ENCODE data around the gene CCDC110. TPM values are rescaled to one million over a fixed set of nuclear protein-coding genes. Genes with fewer than 3 reads are reported as not detected.

Gene CCDC110
- total RNA-seq, 1 experiment from 2014 or later, result 2.1 TPM

- TF ChIP-seq TEAD4 (CRISPR knock-in tag; IDR thresholded peaks at IDR 0.05), result no peak
- TF ChIP-seq MYBL2 (CRISPR knock-in tag; IDR thresholded peaks at IDR 0.05), result no peak
- TF ChIP-seq ATF6 (CRISPR knock-in tag; IDR thresholded peaks at IDR 0.05), result no peak
- TF ChIP-seq ARID4B (CRISPR knock-in tag; IDR thresholded peaks at IDR 0.05; ENCODE audit: borderline replicate concordance), result no peak
- TF ChIP-seq ZNF317 (CRISPR knock-in tag; IDR thresholded peaks at IDR 0.05; ENCODE audit: borderline replicate concordance, low read depth), result no peak
- TF ChIP-seq, protein P1, sequence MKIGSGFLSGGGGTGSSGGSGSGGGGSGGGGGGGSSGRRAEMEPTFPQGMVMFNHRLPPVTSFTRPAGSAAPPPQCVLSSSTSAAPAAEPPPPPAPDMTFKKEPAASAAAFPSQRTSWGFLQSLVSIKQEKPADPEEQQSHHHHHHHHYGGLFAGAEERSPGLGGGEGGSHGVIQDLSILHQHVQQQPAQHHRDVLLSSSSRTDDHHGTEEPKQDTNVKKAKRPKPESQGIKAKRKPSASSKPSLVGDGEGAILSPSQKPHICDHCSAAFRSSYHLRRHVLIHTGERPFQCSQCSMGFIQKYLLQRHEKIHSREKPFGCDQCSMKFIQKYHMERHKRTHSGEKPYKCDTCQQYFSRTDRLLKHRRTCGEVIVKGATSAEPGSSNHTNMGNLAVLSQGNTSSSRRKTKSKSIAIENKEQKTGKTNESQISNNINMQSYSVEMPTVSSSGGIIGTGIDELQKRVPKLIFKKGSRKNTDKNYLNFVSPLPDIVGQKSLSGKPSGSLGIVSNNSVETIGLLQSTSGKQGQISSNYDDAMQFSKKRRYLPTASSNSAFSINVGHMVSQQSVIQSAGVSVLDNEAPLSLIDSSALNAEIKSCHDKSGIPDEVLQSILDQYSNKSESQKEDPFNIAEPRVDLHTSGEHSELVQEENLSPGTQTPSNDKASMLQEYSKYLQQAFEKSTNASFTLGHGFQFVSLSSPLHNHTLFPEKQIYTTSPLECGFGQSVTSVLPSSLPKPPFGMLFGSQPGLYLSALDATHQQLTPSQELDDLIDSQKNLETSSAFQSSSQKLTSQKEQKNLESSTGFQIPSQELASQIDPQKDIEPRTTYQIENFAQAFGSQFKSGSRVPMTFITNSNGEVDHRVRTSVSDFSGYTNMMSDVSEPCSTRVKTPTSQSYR (CRISPR knock-in tag; IDR thresholded peaks at IDR 0.05), result no peak
- no peak for TF ChIP-seq ZNF219 (CRISPR knock-in tag; IDR thresholded peaks at IDR 0.05; ENCODE audit: borderline replicate concordance)
- no peak for TF ChIP-seq TCF7 (CRISPR knock-in tag; IDR thresholded peaks at IDR 0.05; ENCODE audit: low read depth)
- TF ChIP-seq ZBTB21 (CRISPR knock-in tag; IDR thresholded peaks at IDR 0.05; ENCODE audit: borderline replicate concordance), result no peak
- TF ChIP-seq PRRX2 (CRISPR knock-in tag; IDR thresholded peaks at IDR 0.05), result no peak
- no peak for TF ChIP-seq ZNF416 (CRISPR knock-in tag; IDR thresholded peaks at IDR 0.05)
- no peak for TF ChIP-seq IRF2 (CRISPR knock-in tag; IDR thresholded peaks at IDR 0.05; ENCODE audit: borderline replicate concordance, low read depth)
- TF ChIP-seq FOXJ3 (CRISPR knock-in tag; IDR thresholded peaks at IDR 0.05; ENCODE audit: borderline replicate concordance), result no peak
- no peak for TF ChIP-seq HMGXB4 (CRISPR knock-in tag; IDR thresholded peaks at IDR 0.05)
- TF ChIP-seq, protein P2, sequence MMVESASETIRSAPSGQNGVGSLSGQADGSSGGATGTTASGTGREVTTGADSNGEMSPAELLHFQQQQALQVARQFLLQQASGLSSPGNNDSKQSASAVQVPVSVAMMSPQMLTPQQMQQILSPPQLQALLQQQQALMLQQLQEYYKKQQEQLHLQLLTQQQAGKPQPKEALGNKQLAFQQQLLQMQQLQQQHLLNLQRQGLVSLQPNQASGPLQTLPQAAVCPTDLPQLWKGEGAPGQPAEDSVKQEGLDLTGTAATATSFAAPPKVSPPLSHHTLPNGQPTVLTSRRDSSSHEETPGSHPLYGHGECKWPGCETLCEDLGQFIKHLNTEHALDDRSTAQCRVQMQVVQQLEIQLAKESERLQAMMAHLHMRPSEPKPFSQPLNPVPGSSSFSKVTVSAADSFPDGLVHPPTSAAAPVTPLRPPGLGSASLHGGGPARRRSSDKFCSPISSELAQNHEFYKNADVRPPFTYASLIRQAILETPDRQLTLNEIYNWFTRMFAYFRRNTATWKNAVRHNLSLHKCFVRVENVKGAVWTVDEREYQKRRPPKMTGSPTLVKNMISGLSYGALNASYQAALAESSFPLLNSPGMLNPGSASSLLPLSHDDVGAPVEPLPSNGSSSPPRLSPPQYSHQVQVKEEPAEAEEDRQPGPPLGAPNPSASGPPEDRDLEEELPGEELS (CRISPR knock-in tag; IDR thresholded peaks at IDR 0.05), result no peak
- TF ChIP-seq ZMAT4 (CRISPR knock-in tag; IDR thresholded peaks at IDR 0.05), result no peak
- no peak for TF ChIP-seq MLX (CRISPR knock-in tag; IDR thresholded peaks at IDR 0.05)
- no peak for TF ChIP-seq RORB (CRISPR knock-in tag; IDR thresholded peaks at IDR 0.05)
- no peak for TF ChIP-seq NFATC4 (CRISPR knock-in tag; IDR thresholded peaks at IDR 0.05)
- no peak for TF ChIP-seq NR3C1 (CRISPR knock-in tag; conservative IDR thresholded peaks at IDR 0.05; ENCODE audit: low read depth)
- H3K27me3 Mint-ChIP-seq (ENCODE audit: low read depth), result no peaks in the 10 kb centered on the region
- CTCF ChIA-PET, result interaction anchor here (0.9 kb wide), 1 partner anchor 80 kb away, joined by 5 read pairs; no protein-coding TSS in a partner anchor
- H3K27ac Mint-ChIP-seq, result no peak overlapping the region
- no peaks in the 10 kb centered on the region for H3K9me3 Mint-ChIP-seq
- no peaks in the 10 kb centered on the region for H3K36me3 Mint-ChIP-seq
- ATAC-seq (no peak), DNase-seq (ENCODE audit: low spot score) (no peak)
- POLR2A ChIA-PET, result no interaction called here
- no peak overlapping the region for H3K4me3 Mint-ChIP-seq
- no peaks in the 10 kb centered on the region for H3K4me1 Mint-ChIP-seq
Measured at GRCh38 chr4:185518494-185518893, 47.0 kb upstream of the CCDC110 start.
